Measurements from ENCODE around the gene TSPAN32.

TSPAN32 gene

GRCh38 chr11:2310073-2310785, 8.4 kb downstream of the TSPAN32 start:
- ChIA-PET POLR2A (interaction anchor here (0.5 kb wide), 1 partner anchor 194 kb away, joined by 3 read pairs; no protein-coding TSS in a partner anchor), CTCF (interaction anchor here (0.6 to 6.8 kb wide), 3 partner anchors 110 to 611 kb away, joined by 3 to 47 read pairs (median 5); no protein-coding TSS in a partner anchor)
- TF ChIP-seq ZNF501 (tag by site-specific recombination; IDR thresholded peaks at IDR 0.05): no peak
- TF ChIP-seq ZIC2 (tag by site-specific recombination; IDR thresholded peaks at IDR 0.05): no peak
- TF ChIP-seq MYNN (tag by site-specific recombination; IDR thresholded peaks at IDR 0.05; ENCODE audit: borderline replicate concordance): no peak
- no peak for TF ChIP-seq ZNF701 (tag by site-specific recombination; IDR thresholded peaks at IDR 0.05)
- TF ChIP-seq ZNF560 (tag by site-specific recombination; IDR thresholded peaks at IDR 0.05; ENCODE audit: borderline replicate concordance): no peak
- TF ChIP-seq ZNF544 (tag by site-specific recombination; IDR thresholded peaks at IDR 0.05): no peak
- TF ChIP-seq ZNF23 (tag by site-specific recombination; IDR thresholded peaks at IDR 0.05; ENCODE audit: borderline replicate concordance): no peak
- TF ChIP-seq REST (tag by site-specific recombination; IDR thresholded peaks at IDR 0.05): no peak
- TF ChIP-seq ZNF341 (tag by site-specific recombination; IDR thresholded peaks at IDR 0.05; ENCODE audit: low read depth): no peak
- TF ChIP-seq ZNF248 (tag by site-specific recombination; IDR thresholded peaks at IDR 0.05): no peak
- TF ChIP-seq ZNF707 (tag by site-specific recombination; IDR thresholded peaks at IDR 0.05): no peak
- no peak for TF ChIP-seq ZNF398 (tag by site-specific recombination; IDR thresholded peaks at IDR 0.05)
- TF ChIP-seq ZNF473 (tag by site-specific recombination; IDR thresholded peaks at IDR 0.05): no peak
- no peak for TF ChIP-seq ZNF561 (tag by site-specific recombination; IDR thresholded peaks at IDR 0.05; ENCODE audit: borderline replicate concordance)
- TF ChIP-seq ZNF211 (tag by site-specific recombination; IDR thresholded peaks at IDR 0.05; ENCODE audit: low read depth): no peak
- no peak for TF ChIP-seq PRDM2 (tag by site-specific recombination; IDR thresholded peaks at IDR 0.05; ENCODE audit: borderline replicate concordance)
- no peak overlapping the region for H3K4me3 ChIP-seq (ENCODE audit: low read depth, low read length)
- H3K4me1 ChIP-seq (ENCODE audit: control insufficient read depth, insufficient read depth, low read length): peaks cover 2% of the 10 kb centered on the region; the same call in 1 of the 2 replicates
- no peak overlapping the region for H3K27ac ChIP-seq (ENCODE audit: extremely low read depth, low read depth, low read length)
- no peaks in the 10 kb centered on the region for H3K36me3 ChIP-seq (ENCODE audit: control insufficient read depth in 2 of 2, insufficient read depth in 1 of 2, low read length in 2 of 2)
- H3K9me3 ChIP-seq (ENCODE audit: control insufficient read depth, insufficient read depth, low read depth, low read length): no peaks in the 10 kb centered on the region
